Measurements from ENCODE around the gene GPR17. TPM values are rescaled to one million over a fixed set of nuclear protein-coding genes. Genes with fewer than 3 reads are reported as not detected.
A peak's percentile ranks its signal among the peaks of the same experiment; 100 is the strongest.

The GPR17 gene
- total RNA-seq, 1 donor from 2014 or later = 6.4 TPM

DNA sequence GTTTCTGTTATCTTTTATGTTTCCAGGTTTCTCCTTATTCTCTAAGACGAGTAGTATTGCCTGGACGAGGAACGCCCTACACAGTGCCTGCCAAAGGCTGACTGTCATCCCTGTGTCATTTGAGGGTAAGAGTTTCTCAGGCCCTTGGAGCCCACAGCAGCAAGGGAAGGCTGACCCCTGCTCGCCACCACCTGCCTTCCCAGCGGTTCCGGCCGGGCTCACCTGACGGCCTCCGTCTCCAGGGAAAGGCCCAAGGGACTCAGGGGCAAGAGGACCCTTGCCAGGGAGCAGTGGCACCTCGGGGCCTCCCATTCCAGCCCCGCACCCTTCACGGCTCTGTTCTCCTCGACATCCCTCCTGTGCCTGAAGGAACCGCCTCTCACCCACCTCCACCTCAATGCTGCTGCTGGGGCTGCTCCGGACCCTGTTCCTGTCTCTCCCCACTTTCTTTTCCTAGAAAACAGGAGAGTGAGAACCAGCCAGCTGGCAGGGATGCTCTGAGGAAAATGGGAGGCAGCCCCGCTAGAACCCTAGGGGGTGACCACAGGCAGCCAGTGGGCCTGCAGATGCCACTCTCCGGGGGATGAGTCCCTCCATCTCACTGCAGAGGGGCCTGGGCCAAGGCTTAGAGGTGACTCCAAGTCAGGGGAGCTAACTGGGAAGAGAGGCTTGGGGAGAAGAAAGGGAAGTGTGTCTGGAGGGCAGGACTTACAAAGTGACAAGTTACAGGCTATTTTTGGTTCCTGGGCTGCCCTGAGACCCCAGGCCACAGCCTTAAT lies 27.5 kb downstream of the GPR17 start:
- H3K9me3 Mint-ChIP-seq = no peaks in the 10 kb centered on the region
- no peak overlapping the region for H3K27ac Mint-ChIP-seq (ENCODE audit: unreplicated experiment)
- H3K4me3 Mint-ChIP-seq = peak overlapping the region; percentile 84
- TF ChIP-seq CTCF (conservative IDR thresholded peaks at IDR 0.05) = no peak
- peaks cover 11% of the 10 kb centered on the region for H3K4me1 Mint-ChIP-seq
- no peaks in the 10 kb centered on the region for H3K36me3 Mint-ChIP-seq (ENCODE audit: low read depth)
- no peak for DNase-seq (ENCODE audit: low read depth, low spot score)
- peaks cover 75% of the 10 kb centered on the region for H3K27me3 Mint-ChIP-seq (ENCODE audit: low read depth)

DNA sequence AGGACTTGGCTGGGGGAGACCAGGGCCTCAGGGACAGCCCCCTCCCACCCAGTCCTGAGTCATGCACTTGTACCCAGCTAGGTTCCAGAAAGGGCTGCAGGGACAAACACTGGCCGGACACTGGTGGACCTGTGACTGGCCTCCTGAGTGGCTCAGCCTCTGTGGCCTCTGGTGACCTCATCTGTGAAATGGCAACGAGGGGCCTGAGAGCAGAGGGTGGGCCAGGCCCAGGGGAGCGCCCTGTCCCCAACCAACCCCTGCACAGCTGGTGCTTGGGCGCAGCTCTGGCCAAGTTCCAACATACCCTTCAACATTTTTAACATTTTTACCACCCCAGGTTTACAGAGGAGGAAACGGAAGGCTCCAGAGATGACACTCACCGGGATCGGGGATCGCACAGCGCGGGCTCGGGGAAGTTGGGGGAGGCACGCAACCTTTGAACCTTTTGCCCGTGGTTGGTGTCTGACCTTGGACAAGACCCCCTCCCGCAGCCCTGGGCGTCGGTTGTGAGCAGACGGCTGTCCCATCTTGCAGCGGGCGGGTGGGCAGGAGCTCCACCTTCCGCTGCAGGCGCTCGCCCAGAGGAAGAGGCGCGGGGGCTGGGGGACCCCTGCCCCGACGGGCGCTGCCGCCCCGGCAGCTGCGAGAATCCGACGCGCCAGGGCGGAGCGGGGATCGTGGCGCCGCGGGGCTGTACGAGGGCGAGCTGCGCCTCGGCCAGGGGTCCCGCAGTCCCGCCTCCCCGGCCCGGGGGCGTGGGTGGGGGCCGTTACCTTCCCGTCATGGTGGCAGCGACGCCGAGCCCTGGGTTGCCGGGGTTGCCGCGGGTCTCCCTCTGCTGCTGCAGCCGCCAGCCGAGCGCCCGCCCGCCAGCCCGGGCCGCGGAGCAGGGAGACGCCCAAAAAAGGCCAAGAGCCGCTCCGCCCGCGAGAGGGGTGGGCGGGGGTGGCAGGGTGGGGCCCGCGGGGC lies 28.6 kb downstream of the GPR17 start:
- DNase-seq (ENCODE audit: low read depth, low spot score) = no peak
- Mint-ChIP-seq H3K4me1 (peaks cover 11% of the 10 kb centered on the region), H3K27me3 (ENCODE audit: low read depth) (peaks cover 77% of the 10 kb centered on the region), H3K9me3 (no peaks in the 10 kb centered on the region), H3K36me3 (ENCODE audit: low read depth) (no peaks in the 10 kb centered on the region), H3K27ac (ENCODE audit: unreplicated experiment) (no peak overlapping the region), H3K4me3 (peak overlapping the region; percentile 84)
- TF ChIP-seq CTCF (conservative IDR thresholded peaks at IDR 0.05) = no peak

DNA sequence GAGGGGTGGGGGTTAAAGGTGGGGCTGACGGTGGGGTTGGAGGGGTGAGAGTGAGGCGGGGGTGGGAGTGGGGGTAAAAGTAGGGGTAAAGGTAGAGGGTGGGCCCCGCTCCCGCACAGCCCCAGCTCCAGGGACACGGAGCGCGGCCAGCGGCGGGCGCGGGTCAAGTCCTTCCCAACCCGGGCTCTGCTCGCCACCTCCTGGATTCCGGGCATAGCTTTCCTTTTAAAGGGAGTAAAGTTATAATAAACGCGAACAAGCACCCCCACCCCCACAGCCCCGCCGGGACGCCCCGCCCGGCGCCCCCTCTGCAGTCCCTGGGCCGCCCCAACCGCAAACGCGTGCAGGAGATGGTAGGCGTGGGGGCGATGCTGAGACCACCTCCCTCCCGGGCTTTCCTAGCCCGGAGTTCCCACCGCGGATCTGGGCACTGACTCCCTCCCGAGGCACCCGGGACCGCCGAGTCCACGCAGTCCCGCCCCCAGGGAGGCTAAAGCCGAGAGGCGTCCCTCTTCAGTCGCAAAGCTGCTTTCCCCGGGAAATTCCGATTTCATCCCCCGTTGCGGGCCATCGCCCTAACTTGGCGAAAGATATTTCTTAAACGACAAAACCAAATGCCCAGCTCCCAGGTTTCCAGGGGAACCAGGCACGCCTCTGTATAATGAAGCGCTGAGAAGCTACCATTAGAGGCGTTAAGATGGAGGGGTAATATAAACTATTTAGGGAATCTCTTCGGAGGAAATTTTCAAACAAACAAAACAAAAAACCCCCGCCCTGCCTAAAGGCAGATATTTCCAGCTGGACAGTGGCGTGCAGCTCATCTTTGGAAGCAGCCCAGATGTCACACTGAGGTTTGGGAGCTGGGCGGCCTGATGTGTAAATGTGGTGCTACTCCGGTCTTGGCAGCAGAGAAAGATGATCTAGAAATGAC lies 29.6 kb downstream of the GPR17 start, which contains the start of gene LIMS2:
Gene LIMS2 (minus strand): TSS at position 200 of the 931 bp plus-strand sequence. CDS start 506 bp downstream, outside the sequence.
- Mint-ChIP-seq H3K27me3 (ENCODE audit: low read depth) (peaks cover 67% of the 10 kb centered on the region), H3K27ac (ENCODE audit: unreplicated experiment) (no peak within 1 kb of the TSS), H3K36me3 (ENCODE audit: low read depth) (no peaks in the 10 kb centered on the region), H3K9me3 (no peaks in the 10 kb centered on the region), H3K4me1 (peaks cover 11% of the 10 kb centered on the region), H3K4me3 (peak within 1 kb of the TSS; percentile 91)
- no peak for TF ChIP-seq CTCF (conservative IDR thresholded peaks at IDR 0.05)
- no peak for DNase-seq (ENCODE audit: low read depth, low spot score)

- no peak for TF ChIP-seq CTCF (conservative IDR thresholded peaks at IDR 0.05)
- Mint-ChIP-seq H3K27me3 (ENCODE audit: low read depth) (peaks cover 59% of the 10 kb centered on the region), H3K9me3 (no peaks in the 10 kb centered on the region), H3K4me1 (peaks cover 11% of the 10 kb centered on the region), H3K4me3 (peak overlapping the region; percentile 25), H3K27ac (ENCODE audit: unreplicated experiment) (no peak overlapping the region), H3K36me3 (ENCODE audit: low read depth) (no peaks in the 10 kb centered on the region)
- no peak for DNase-seq (ENCODE audit: low read depth, low spot score)
Observed at GRCh38 chr2:127676906-127677305, 31.0 kb downstream of the GPR17 start.

GRCh38 chr2:127678531-127678930 lies 32.6 kb downstream of the GPR17 start:
- TF ChIP-seq CTCF (conservative IDR thresholded peaks at IDR 0.05) = no peak
- no peak overlapping the region for H3K4me3 Mint-ChIP-seq
- no peaks in the 10 kb centered on the region for H3K9me3 Mint-ChIP-seq
- H3K27ac Mint-ChIP-seq (ENCODE audit: unreplicated experiment) = no peak overlapping the region
- peaks cover 44% of the 10 kb centered on the region for H3K27me3 Mint-ChIP-seq (ENCODE audit: low read depth)
- no peak for DNase-seq (ENCODE audit: low read depth, low spot score)
- peaks cover 11% of the 10 kb centered on the region for H3K4me1 Mint-ChIP-seq
- no peaks in the 10 kb centered on the region for H3K36me3 Mint-ChIP-seq (ENCODE audit: low read depth)
